ENCODE results near the gene ARMC10.
"Not testable (repeated sequence)": the region's sequence is repeated elsewhere in the genome, so short reads cannot be mapped to it uniquely, and the experiment has no call there.

The ARMC10 gene

DNA sequence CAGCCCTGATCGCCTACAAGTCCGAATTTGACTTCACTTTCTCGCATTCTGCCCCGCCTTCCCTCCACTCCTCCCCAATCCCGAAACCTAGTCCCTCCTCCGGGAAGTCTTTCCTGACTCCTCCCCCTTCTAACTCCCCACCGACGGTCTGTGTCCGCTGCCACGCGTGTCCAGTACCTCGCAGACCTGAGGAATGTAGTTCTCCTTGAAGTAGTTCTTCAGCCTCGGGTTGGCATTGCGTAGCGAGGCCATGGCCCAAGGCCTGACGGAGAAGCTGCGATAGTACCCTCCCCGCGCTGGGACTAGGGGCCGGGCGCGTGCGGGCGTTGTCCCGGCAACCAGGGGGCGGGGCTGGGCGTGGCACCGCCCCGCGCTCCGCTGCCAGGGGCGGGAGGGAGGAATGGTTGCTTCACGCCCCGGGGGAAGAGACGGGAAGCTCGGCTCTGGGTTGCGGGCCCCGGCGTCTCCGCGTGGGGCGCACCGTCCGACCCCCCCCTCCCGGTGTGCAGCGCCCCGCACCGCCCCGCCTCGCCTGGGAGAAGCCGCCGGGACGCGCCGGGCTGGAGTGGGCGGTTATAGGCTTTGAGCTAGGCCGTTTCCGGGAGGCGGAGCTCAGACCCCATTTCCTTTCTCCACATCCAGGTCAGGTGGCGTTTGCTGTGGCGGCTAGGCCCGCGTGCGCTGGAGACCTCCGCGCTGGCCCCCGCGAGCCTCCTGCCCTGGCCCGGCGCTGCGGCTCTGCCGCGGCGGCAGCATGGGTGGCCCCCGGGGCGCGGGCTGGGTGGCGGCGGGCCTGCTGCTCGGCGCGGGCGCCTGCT is at the start of gene ARMC10, which contains the start of gene FBXL13:
Gene ARMC10 (plus strand): TSS at position 622 of the 818 bp plus-strand sequence. CDS start 133 bp downstream, at position 755.
Gene FBXL13 (minus strand): TSS at position 278 of the 818 bp plus-strand sequence.
- TF ChIP-seq, protein P1, sequence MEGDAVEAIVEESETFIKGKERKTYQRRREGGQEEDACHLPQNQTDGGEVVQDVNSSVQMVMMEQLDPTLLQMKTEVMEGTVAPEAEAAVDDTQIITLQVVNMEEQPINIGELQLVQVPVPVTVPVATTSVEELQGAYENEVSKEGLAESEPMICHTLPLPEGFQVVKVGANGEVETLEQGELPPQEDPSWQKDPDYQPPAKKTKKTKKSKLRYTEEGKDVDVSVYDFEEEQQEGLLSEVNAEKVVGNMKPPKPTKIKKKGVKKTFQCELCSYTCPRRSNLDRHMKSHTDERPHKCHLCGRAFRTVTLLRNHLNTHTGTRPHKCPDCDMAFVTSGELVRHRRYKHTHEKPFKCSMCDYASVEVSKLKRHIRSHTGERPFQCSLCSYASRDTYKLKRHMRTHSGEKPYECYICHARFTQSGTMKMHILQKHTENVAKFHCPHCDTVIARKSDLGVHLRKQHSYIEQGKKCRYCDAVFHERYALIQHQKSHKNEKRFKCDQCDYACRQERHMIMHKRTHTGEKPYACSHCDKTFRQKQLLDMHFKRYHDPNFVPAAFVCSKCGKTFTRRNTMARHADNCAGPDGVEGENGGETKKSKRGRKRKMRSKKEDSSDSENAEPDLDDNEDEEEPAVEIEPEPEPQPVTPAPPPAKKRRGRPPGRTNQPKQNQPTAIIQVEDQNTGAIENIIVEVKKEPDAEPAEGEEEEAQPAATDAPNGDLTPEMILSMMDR (IDR thresholded peaks at IDR 0.05; ENCODE audit: extremely low read depth, missing control alignments) = no peak
- DNase-seq (ENCODE audit: low spot score) = peak; percentile 95

DNA sequence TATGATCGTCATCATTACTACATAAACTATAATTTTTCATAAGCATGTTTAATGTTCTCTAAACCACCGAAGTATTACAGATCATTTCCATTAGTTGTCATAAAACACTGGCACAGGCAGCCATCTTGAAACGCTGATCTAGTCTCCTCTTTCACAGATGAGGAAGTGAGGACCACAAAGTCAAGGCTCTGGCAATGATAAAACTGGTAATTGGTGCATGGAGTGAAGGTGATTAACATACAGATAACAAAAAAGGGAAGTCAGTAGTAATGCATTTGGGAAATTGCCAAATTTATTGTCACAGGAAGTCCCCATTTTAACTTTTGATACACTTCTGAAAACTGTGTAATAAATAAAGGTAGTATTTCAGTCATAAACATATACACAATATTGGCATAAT is 49.6 kb upstream of the ARMC10 start:
- TF ChIP-seq, protein P1 (IDR thresholded peaks at IDR 0.05; ENCODE audit: extremely low read depth, missing control alignments) = no peak

DNA sequence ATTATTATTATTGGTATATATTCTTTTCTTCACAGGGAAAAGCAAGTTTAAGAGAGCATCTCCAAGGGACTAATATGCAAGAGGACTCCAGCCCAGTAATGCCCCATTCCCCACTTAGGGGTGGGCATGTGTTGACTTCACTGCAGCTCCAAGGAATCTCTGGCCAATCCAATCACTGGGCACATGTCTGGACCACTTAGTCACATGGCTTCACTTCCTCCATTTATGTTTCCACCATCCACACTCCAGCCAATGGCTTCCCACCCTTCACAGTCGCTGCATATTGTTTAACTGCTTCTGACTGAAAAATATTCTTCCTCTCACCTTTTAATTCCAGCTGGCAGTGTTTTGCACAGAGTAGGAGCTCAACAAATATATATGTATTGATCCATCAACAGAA is 43.9 kb upstream of the ARMC10 start:
- TF ChIP-seq, protein P1 (IDR thresholded peaks at IDR 0.05; ENCODE audit: extremely low read depth, missing control alignments) = no peak
- no peak for DNase-seq (ENCODE audit: low spot score)

More for the DNA sequence above, 49.6 kb upstream of the ARMC10 start:
- no peak for DNase-seq (ENCODE audit: low spot score)

DNA sequence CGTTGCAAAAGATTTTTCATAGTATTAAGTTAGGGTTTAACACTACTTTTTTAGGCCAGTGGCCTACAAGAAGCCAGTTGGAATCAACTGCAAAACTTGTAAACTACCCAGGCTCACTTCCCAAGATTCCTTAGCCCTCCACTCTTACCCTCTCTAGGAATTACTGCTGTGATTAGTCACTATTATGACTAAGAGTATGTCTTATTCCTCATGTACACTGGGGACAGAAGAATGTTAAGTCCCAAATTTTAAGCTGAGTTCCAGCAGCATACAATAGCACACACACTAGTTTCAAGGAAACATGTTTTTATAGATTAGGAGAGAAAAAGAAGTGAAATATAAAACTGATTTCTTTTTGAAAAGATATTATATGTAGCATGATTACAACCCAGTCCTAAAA is 43.2 kb upstream of the ARMC10 start:
- TF ChIP-seq, protein P1 (IDR thresholded peaks at IDR 0.05; ENCODE audit: extremely low read depth, missing control alignments) = no peak
- DNase-seq (ENCODE audit: low spot score) = no peak

DNA sequence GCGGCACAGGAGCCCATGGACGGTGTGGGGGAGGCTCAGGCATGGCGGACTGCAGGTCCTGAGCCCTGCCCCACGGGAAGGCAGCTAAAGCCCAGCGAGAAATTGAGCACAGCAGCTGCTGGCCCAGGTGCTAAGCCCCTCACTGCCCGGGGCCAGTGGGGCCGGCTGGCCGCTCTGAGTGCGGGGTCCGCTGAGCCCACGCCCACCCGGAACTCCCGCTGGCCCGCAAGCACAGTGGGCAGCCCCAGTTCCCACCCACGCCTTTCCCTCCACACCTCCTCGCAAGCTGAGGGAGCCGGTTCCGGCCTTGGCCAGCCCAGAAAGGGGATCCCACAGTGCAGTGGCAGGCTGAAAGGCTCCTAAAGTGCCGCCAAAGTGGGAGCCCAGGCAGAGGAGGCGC is 40.6 kb upstream of the ARMC10 start:
- DNase-seq (ENCODE audit: low spot score) = not testable (repeated sequence)

DNA sequence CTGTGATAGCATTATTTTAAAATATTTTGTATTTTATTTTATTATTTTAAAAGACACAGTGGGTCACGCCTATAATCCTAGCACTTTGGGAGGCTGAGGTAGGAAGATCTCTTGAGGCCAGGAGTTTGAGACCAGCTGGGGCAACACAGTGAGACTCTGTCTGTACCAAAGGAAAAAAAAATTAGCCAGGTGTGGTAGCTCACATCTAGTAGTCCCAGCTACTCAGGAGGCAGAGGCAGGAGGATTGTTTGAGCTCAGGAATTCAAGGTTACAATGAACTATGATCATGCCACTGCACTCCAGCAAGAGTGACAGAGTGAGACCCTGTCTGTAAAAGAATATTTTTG is 37.5 kb upstream of the ARMC10 start:
- TF ChIP-seq, protein P1 (IDR thresholded peaks at IDR 0.05; ENCODE audit: extremely low read depth, missing control alignments) = no peak
- DNase-seq (ENCODE audit: low spot score) = no peak

DNA sequence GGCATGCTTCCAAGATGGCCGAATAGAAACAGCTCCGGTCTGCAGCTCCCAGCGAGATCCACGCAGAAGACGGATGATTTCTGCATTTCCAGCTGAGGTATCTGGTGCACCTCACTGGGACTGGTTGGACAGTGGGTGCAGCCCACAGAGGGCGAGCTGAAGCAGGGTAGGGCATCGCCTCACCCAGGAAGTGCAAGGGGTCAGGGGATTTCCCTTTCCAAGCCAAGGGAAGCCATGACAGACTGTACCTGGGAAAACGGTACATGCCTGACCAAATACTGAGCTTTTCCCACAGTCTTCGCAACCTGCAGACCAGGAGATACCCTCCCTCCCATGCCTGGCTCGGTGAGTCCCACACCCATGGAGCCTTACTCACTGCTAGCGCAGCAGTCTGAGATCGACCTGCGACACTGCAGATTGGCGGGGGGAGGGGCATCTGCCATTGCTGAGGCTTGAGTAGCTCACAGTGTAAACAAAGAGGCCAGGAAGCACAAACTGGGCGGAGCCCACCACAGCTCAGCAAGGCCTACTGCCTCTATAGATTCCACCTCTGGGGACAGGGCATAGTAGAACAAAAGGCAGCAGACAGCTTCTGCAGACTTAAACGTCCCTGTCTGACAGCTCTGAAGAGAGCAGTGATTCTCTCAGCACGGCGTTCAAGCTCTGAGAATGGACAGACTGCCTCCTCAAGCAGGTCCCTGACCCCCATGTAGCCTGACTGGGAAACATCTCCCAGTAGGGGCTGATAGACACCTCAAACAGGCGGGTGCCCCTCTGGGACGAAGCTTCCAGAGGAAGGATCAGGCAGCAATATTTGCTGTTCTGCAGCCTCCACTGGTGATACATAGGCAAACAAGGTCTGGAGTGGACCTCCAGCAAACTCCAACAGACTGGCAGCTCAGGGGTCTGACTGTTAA is 36.9 kb upstream of the ARMC10 start:
- not testable (repeated sequence) for DNase-seq (ENCODE audit: low spot score)

DNA sequence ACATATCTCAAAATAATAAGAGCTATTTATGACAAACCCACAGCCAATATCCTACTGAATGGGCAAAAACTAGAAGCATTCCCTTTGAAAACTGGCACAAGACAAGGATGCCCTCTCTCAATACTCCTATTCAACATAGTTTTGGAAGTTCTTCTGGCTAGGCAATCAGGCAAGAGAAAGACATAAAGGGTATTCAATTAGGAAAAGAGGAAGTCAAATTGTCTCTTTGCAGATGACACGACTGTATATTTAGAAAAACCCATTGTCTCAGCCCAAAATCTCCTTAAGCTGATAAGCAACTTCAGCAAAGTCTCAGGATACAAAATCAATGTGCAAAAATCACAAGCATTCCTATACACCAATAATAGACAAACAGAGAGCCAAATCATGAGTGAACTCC is 33.1 kb upstream of the ARMC10 start:
- DNase-seq (ENCODE audit: low spot score) = not testable (repeated sequence)

All from GM20000 (cell line).